LNCAP (cell line): ENCODE measurements around the gene TXLNG.

ENCODE experiments used
- TF ChIP-seq, protein P1 (sequence below): fragments of 450-650 bp; IDR thresholded peaks from 2 replicates; pipeline ENCODE4 v1.5.1; 2017; ENCODE audit warnings: mild to moderate bottlenecking

The TXLNG gene

DNA sequence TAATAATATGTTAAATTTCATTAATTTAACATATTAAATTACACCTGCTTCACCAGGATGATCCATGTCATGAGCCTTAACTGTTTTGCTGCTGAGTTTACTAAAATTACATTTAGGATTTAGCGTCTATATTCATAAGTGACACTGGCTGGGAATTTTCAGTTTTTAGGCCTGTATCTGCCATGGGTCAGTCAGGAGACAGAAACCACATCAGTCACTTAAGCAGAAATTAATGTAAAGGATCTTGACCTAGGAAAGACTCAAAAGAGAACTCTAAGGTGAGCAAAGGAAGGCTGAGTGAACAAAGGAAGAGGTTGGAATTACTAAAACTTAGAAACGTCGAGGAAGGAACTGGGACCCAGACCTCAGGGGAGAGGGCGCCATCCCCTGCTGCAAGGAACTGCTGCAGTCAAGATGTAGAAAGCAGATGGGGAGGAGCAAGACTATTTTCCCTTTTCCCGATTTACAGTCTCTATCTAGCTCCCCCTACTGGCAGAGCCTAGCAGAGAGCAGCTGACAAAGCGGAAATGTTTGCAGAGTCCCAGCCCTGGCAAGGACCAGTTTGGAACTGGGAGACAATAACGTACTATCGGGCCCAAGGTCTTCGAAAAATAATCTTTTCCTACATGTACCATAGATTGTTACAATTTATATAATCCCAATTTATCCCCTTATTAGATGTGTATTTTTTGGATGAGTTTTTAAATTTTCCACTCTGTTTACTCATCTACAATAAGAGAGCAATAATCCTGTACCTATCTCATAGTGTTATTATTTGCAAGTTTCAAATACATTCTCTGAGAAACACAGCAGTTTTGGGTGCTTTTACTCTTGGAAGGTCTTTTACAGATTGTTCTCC lies 106.5 kb downstream of the TXLNG start:
- TF ChIP-seq, protein P1, sequence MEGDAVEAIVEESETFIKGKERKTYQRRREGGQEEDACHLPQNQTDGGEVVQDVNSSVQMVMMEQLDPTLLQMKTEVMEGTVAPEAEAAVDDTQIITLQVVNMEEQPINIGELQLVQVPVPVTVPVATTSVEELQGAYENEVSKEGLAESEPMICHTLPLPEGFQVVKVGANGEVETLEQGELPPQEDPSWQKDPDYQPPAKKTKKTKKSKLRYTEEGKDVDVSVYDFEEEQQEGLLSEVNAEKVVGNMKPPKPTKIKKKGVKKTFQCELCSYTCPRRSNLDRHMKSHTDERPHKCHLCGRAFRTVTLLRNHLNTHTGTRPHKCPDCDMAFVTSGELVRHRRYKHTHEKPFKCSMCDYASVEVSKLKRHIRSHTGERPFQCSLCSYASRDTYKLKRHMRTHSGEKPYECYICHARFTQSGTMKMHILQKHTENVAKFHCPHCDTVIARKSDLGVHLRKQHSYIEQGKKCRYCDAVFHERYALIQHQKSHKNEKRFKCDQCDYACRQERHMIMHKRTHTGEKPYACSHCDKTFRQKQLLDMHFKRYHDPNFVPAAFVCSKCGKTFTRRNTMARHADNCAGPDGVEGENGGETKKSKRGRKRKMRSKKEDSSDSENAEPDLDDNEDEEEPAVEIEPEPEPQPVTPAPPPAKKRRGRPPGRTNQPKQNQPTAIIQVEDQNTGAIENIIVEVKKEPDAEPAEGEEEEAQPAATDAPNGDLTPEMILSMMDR = peak; percentile 77
